TTC549 (cell line): ENCODE data around the gene KBTBD6.
"Not testable (repeated sequence)": the region's sequence is repeated elsewhere in the genome, so short reads cannot be mapped to it uniquely, and the experiment has no call there.

Experiments used
- FAIRE-seq: peaks from 2 replicates; lab custom pipeline; 2012; peaks lifted over from hg19 to GRCh38; lab: Jason Lieb, UNC

The KBTBD6 gene

DNA sequence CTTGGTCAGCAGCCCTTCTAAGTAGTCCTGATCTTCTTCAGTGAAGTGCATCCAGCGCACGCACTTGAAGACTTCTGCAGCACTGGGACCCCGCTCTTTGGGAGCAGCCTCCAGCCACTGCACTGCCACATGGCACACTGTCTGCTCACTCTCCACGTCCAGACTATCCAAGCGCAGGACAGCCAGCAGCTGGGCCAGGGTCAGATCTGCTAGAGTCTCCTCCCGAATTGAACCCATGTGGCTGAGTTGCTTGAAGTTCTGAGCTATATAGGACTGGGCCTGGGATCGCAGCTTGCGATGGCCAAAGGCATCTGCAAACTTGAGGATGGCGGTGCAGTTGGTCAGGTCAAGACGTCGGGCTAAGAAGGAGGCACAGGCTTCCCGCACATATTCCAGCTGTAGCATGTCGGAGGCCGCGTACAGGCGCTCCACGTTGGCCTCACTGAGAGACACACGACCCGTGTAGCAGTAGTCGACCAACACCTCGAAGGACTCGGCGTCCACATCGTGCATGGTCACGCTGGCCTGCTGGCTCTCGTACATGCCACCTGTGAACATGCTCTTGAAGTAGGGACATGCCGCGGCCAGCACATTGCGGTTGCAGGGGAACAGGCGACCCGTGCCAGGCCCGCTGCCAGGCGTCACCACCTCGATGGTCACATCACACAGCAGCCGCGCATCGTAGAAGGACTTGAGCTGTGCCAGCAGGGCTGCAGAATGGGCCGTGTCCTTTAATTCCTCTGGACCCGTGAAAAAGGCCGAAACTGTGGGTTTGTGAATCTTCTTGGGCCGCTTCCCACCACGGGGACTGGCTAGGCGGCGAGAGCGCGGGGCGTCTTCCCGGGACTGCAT is 716 bp downstream of the KBTBD6 start:
- FAIRE-seq: not testable (repeated sequence)

DNA sequence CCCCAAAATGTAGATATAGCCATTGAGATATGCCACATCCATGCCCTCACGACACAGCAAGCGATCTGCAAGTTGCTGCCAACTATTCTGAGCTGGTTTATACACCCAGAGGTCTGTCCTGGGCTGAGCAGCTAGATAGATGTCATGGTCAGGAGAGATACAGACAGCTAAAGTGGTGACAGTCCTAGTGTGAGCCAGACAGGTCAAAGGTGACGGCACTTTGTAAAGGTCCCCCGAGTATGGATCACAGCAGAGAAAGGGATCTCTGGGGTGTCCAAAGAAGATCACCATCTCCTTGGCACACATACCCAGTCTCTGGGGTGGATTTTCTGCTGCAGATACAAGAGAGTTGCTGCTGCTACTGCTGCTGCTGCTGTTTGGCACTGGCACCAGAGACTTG is 1.4 kb downstream of the KBTBD6 start:
- FAIRE-seq: not testable (repeated sequence)

DNA sequence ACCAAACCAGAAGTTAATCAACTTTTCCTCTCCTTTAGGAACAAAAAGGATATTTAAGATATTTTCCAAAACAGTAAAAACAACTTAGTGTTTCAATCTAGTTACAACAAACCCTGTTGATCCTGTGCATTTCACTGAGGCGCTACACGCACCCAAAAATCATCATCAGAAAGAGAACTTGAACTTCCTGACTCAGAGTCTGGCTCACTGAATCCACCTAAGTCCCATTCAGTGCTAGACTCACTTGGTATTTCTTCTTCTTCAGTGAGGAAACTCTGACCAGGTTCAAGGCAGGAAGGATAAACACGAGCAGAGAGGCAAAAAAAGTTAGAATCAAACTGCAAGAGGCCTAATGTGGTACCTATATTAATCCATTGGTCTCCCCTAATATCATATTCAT is 2.2 kb downstream of the KBTBD6 start:
- FAIRE-seq: no peak

DNA sequence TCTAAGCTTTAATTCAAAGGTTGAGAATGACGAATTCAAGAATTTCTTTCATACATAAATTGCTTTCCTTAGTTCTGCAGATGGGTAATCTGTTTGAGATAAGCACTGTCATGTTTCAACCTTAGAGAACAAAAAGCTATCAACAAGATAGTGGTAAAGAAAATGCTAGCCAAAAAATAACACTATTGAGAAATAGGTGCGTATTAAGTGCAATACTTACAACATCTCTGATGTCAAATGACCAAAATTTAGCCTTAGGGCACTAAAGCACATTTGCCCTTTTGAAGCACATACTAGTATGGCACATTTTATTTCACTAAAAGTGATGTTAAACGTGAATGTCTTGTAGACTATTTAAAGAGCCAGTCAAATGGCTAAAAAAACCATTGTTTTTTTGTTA is 4.9 kb downstream of the KBTBD6 start:
- FAIRE-seq: no peak

DNA sequence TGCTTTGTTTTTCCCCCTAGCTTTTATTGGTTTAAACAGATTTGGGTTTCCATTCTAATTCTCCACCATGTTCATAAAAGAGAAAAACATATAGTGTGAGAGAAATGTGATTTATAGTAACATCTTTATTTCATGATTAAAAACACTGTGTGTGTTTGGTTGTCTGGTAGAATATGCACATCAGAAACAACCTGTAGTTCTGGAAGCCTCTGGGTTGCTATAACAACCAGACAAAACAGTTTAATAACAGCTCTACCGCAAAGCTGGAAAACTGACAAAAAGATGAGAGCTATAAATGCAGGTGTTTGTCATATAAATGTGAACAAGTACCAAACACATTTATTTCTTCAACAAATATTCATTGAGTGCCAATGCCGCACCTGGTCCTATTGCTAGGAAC is 9.8 kb downstream of the KBTBD6 start:
- FAIRE-seq: no peak

DNA sequence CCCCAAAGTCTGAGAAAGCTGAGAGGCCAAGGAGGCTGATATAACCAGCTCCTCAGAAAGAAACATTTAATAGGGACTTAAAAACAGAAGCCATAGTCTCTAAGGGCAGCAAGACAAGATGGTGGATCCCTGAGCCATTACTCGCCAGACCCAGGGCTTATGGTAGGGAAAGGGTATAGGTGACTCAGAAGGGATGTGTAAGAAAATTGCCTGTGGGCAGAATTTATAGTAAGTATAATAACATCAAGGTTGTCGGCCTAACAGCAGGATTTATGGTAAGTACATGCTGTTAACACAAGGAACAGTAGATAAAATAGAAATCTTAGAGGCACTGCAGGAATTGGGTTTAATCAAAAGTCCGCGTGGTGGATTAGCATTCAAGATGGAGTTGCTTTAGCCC is 14.7 kb downstream of the KBTBD6 start:
- FAIRE-seq: no peak

DNA sequence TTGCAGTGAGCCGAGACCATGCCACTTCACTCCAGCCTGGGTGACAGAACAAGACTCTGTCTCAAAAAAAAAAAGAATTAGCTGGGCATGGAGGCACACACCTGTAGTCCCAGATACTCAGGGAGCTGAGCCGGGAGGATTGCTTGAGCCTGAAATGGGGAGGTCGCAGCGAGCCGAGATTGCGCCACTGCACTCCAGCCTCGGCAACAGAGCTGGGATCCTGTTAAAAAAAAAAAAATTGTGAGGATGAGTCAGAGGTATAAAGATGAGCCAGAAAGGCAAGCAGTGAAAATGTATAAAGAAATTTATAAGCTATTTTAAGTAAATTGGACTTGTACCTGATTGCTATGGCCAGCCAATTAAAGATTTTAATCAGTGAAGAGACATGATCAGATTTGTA is 21.1 kb downstream of the KBTBD6 start:
- no peak for FAIRE-seq

DNA sequence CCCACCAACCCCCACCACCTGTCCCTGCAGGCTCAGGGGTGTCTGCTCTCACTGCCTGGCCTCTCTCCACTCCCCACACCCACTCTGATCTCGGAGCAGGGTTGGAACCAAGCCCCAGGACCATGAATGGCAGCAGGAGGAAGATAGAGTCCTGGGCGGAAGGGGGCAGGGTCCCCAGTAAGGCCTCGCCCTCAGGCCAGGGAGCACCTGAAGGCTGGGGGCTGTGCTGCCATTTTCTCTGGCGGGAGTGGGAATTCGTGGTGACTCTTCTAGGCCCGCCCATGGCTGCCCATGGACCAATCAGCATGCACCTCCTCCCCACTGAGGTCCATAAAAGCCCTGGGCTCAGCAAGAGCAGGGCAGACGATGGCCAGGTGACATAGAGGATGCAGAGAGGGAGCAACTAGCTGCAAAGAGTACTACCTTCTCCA is 25.0 kb downstream of the KBTBD6 start:
- FAIRE-seq: no peak

DNA sequence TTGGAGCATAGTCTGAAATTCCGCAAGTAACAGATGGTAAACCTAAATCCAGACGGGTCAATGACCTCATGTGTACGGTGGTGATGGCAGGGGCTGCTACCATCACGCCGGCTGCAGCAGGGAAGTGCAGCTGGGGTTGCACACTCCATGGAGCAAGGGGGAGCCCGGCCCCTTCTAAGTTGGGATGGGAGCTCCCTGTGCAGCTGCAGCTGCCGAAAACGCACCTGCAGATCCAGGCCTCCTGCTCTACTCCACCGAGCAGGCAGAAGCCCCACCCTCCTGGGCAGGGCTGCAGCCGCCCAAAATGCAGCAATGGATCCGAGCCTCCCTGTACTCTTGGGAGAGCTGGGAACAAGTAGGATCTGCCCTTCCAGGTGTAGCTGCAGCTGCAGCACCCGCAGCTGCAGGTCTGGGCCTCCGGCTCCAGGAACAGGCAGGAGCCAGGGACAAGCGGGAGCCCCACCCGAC is 25.5 kb downstream of the KBTBD6 start:
- FAIRE-seq: no peak

DNA sequence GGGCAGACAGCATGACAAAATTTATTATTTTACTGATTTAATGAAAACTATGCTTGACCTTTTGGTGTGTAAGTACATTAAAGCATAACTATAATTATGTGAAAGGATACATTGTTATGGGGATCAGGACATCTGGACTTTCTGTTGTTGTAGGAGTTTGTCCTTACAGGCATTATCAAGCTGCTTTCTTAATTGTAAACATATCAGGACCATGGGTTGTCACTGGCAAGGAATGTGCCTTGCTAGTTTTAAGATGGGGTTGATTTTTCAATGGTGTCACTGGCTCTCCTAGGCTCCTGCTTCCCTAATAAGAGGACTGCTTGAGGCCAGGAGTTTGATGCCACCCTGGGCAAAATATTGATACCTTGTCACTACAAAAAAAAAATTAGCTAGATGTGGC is 32.6 kb downstream of the KBTBD6 start:
- no peak for FAIRE-seq

DNA sequence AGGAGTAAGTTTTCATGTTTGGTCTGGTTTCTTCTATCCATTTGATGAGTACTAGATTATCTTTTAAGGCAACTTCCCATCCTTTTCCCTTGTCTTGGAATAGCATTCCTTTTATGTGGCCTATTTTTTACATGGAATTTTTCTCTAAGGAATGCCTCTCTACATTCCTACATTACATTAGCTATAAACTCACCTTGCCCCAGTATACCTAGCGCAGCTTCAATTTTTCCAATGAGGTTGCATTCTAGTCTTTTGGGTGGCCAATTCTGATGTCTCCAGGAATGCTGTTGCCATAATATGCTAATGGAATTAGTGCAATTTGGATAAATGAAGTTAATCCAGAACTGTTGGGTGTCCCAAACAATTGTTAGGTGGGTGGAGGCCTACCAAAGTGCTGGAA is 33.8 kb downstream of the KBTBD6 start:
- no peak for FAIRE-seq

DNA sequence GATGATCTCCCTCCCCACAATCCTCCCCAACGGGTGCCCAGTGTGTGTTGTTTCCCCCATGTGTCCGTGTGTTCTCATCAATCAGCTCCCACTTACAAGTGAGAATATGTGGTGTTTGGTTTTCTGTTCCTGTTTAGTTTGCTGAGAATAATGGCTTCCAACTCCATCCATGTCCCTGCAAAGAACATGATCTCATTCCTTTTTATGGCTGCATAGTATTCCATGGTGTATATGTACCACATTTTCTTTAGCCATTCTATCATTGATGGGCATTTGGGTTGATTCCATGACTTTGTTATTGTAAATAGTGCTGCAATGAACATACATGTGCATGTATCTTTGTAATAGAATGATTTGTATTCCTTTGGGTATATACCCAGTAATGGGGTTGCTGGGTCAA is 36.9 kb downstream of the KBTBD6 start:
- not testable (repeated sequence) for FAIRE-seq

DNA sequence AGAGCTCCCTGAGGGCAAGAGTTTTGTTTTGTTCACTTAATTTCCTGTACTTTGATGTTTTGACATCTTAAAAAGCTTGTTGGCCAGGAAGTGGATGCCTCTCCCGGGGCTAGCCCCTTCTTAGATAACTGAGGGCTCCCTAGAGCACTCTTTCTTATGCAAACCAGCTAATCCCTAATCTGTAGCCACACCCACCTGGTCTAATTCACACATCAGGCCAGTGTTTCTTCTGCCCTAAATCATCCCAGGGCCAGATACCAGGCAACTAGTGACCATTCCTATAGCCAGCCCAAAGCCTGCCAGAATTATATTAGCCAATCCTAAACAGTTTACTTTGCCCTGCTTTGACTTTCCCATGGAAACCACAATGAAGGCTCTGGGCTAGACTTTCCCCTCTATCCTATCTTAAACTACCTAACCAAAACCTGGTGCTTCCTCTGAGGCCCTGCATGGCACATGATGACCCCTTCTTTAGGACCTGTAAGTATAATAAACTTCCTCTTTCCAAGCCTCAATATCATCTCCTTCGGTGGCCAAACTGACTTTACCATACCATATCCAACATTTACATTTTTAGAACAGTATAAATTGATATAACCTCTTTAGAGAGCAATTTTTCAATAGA is 46.5 kb downstream of the KBTBD6 start:
- FAIRE-seq: no peak

DNA sequence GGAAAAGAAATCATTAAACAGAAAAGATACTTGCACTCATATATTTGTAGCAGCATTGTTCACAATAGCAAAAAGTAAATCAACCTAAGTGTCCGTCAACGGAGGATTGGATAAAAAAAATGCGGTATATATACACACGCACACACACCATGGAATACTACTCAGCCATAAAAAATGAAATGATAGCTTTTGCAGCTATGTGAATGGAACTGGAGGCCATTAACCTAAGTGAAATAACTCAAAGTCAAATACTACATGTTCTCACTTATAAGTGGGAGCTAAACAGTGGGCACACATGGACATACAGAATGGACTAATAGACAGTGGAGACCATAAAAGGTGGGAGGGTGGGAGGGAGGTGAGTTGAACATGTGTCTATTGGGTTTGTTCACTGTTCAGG is 52.9 kb downstream of the KBTBD6 start:
- no peak for FAIRE-seq
